ENCODE measurements around the gene KRTAP10-11. TPM values are rescaled to one million over a fixed set of nuclear protein-coding genes. Genes with fewer than 3 reads are reported as not detected.

KRTAP10-11 gene
- total RNA-seq, 1 donor from 2014 or later: not detected

DNA sequence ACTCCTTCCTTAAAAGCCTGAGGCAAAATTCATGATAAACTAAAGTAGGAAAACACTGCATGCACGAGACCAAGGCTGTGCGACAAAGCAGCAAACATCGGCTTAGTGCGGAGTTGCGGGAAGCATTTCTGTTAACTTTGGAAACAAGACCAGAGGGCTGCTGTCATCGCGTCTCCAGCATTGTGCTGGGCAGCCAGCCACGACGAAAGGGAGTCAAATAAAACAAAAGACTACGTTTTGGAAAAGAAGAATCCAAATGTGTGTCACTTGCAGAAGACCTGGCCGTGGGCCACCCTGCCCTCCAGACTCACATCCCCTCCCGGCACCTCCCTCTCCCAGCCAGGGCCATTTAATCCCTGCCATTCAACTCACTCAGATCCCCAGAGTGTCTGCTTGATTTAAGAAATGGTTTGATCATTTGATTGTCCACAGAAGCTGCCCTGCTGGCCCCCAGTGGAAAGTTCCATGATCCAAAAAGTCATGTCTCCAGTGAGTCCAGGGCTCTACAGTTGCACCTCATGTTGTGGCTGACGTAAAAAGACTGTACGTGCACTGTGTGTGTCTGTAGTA is 2.4 kb upstream of the KRTAP10-11 start:
- no peaks in the 10 kb centered on the region for H3K36me3 ChIP-seq
- H3K27ac ChIP-seq (replicated peaks): no peak overlapping the region
- peaks cover 22% of the 10 kb centered on the region for H3K27me3 ChIP-seq (ENCODE audit: low read depth)
- no peak for DNase-seq
- H3K4me3 ChIP-seq: no peak overlapping the region
- TF ChIP-seq, protein P1, sequence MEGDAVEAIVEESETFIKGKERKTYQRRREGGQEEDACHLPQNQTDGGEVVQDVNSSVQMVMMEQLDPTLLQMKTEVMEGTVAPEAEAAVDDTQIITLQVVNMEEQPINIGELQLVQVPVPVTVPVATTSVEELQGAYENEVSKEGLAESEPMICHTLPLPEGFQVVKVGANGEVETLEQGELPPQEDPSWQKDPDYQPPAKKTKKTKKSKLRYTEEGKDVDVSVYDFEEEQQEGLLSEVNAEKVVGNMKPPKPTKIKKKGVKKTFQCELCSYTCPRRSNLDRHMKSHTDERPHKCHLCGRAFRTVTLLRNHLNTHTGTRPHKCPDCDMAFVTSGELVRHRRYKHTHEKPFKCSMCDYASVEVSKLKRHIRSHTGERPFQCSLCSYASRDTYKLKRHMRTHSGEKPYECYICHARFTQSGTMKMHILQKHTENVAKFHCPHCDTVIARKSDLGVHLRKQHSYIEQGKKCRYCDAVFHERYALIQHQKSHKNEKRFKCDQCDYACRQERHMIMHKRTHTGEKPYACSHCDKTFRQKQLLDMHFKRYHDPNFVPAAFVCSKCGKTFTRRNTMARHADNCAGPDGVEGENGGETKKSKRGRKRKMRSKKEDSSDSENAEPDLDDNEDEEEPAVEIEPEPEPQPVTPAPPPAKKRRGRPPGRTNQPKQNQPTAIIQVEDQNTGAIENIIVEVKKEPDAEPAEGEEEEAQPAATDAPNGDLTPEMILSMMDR (IDR thresholded peaks at IDR 0.05; ENCODE audit: borderline replicate concordance): no peak
- intact Hi-C loops (cut with micrococcal nuclease): no loop called here
- H3K4me1 ChIP-seq: no peaks in the 10 kb centered on the region
- peaks cover 40% of the 10 kb centered on the region for H3K9me3 ChIP-seq (replicated peaks)

DNA sequence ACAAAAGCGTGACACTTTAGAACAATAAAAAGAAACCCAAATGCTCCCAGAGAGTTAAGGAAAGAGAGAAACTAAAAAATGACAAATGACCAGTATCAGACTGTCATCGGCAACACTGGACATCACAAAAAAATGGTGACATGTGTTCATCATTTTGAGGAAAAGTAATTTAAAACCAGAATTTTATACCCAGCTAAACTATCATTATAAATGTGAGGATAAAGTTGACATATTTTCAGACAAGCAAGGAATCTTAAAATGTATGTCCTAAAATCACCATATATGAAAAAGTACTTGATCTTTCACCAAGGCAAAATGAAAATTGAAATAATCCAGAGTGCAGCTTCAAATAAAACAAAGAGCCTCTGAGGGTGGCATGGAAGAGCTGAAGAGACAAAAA is 1.3 kb upstream of the KRTAP10-11 start:
- TF ChIP-seq, protein P1 (IDR thresholded peaks at IDR 0.05; ENCODE audit: borderline replicate concordance): no peak
- H3K27ac ChIP-seq (replicated peaks): no peak overlapping the region
- intact Hi-C loops (cut with micrococcal nuclease): no loop called here

DNA sequence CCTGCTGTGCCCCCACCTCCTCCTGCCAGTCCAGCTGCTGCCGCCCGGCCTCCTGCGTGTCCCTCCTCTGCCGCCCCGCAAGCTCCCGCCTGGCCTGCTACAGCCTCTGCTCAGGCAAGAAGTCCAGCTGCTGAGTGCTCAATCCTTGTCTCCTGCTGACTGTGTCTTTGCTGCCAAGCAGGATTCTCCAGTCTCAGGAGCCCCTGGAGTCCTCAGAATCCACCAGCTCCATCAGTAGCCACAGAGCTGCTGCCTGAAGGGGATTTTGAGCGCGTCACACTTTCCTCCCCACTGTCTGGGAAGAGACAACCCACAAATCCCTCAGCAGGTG is 973 bp downstream of the KRTAP10-11 start:
- Histone ChIP-seq H3K9me3 (replicated peaks) (peaks cover 24% of the 10 kb centered on the region), H3K36me3 (no peaks in the 10 kb centered on the region), H3K27me3 (ENCODE audit: low read depth) (peaks cover 22% of the 10 kb centered on the region), H3K27ac (replicated peaks) (no peak overlapping the region), H3K4me1 (no peaks in the 10 kb centered on the region), H3K4me3 (no peak overlapping the region)
- DNase-seq: no peak
- intact Hi-C loops (cut with micrococcal nuclease): no loop called here
- TF ChIP-seq, protein P1 (IDR thresholded peaks at IDR 0.05; ENCODE audit: borderline replicate concordance): no peak

More for the DNA sequence above, 1.3 kb upstream of the KRTAP10-11 start:
- DNase-seq: no peak
- Histone ChIP-seq H3K27me3 (ENCODE audit: low read depth) (peaks cover 22% of the 10 kb centered on the region), H3K36me3 (no peaks in the 10 kb centered on the region), H3K9me3 (replicated peaks) (peaks cover 40% of the 10 kb centered on the region), H3K4me3 (no peak overlapping the region), H3K4me1 (no peaks in the 10 kb centered on the region)

GRCh38 chr21:44648557-44649311 is 2.5 kb downstream of the KRTAP10-11 start:
- H3K27ac ChIP-seq (replicated peaks): no peak overlapping the region
- intact Hi-C loops (cut with micrococcal nuclease): no loop called here
- TF ChIP-seq, protein P1 (IDR thresholded peaks at IDR 0.05; ENCODE audit: borderline replicate concordance): no peak
- H3K4me1 ChIP-seq: no peaks in the 10 kb centered on the region
- H3K36me3 ChIP-seq: no peaks in the 10 kb centered on the region
- peaks cover 22% of the 10 kb centered on the region for H3K27me3 ChIP-seq (ENCODE audit: low read depth)
- no peak overlapping the region for H3K4me3 ChIP-seq
- DNase-seq: no peak
- peaks cover 20% of the 10 kb centered on the region for H3K9me3 ChIP-seq (replicated peaks)

DNA sequence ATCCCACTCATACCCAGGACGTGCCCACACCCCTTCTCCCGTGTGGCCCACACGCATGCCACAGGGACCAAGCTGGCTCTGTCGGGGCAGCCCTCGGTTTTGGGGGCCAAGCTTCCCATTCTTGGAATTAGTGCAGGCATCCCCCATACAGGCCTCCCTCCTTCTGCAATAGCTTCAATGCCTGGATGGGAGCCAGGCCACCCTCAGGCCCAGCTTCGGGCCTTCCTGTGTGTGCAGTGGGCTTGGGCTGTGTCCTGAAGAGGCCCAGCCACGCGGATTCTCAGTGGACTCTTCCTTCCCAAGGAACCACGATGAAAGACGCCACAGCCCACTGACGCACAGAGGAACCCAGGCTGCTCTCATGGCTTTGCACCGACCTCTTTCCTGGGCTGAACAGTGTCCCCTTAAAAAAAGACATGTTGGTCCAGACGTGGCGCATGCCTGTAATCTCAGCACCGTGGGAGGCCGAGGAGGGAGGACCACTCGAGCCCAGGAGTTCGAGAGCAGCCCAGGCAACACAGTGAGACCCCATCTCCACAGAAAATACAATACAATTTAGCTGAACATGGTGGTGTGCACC is 3.4 kb downstream of the KRTAP10-11 start:
- H3K36me3 ChIP-seq: no peaks in the 10 kb centered on the region
- intact Hi-C loops (cut with micrococcal nuclease): no loop called here
- H3K4me3 ChIP-seq: no peak overlapping the region
- no peak for DNase-seq
- H3K27ac ChIP-seq (replicated peaks): no peak overlapping the region
- peaks cover 22% of the 10 kb centered on the region for H3K27me3 ChIP-seq (ENCODE audit: low read depth)
- TF ChIP-seq, protein P1 (IDR thresholded peaks at IDR 0.05; ENCODE audit: borderline replicate concordance): no peak
- H3K4me1 ChIP-seq: no peaks in the 10 kb centered on the region
- H3K9me3 ChIP-seq (replicated peaks): peaks cover 11% of the 10 kb centered on the region
